HG02885 (cell line): ENCODE results near the gene SEZ6L2.
"Not testable (repeated sequence)": the region's sequence is repeated elsewhere in the genome, so short reads cannot be mapped to it uniquely, and the experiment has no call there.

Experiments used
- ATAC-seq: cut with Tn5 transposase; IDR thresholded peaks from one replicate; pipeline ENCODE4 v1.9.1; 2021; ENCODE audit warnings: mild to moderate bottlenecking; ENCODE audit not compliant: unreplicated experiment, poor library complexity

SEZ6L2 gene

DNA sequence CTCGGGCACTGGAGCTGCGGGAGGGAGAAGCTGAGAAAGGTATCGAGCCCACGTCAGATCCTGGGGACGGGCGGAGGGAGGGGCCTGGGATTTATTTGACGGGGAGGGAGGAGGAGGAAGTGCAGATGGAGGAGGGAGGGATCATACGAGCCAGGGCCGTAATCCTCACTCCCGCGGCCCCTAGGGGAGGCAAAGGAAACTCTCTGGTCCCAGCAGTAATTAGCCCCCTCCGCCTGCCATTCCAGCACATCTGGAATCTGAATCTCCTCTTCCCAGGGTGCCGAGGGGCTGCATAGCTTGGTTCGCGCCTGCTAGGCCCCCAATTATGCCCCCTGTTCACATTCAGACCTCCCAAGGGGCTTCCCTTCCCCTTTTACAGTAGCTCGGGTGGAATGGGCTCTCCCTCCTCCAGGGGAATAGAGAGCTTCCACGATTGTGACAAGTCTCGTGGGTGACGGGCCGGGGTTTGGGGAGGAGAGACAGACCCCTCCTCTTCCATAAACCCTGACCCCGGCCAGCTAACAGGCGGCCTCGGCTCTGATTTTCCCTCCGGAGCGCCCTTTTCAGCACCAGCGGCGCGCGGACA, at the start of gene SEZ6L2:
SEZ6L2 (minus strand) TSS at position 35 of the 586 bp plus-strand sequence. CDS start 531 bp downstream, outside the sequence.
- ATAC-seq, result no peak

GRCh38 chr16:29947897-29948296, 48.5 kb upstream of the SEZ6L2 start:
- ATAC-seq, result no peak

GRCh38 chr16:29943846-29944799, 44.8 kb upstream of the SEZ6L2 start:
- no peak for ATAC-seq

DNA sequence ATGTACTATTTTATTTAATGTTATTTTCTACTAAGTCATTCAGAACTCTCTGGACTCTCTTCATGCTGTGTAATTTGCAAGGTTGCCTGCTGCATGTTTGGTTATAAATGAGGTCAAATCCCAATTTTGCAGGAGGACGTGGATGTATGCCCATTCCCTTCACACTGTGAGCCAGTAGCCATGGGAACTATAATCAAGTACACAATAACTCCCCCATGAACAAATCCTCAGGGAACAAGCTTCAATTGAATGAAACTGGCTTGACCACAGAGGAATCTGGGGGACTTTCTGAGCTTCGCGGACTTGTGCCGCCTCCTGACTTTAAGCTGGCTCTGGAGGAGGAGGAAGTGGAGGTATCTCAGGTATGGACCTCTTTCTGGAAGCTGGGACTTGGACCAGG, 41.3 kb upstream of the SEZ6L2 start:
- no peak for ATAC-seq

DNA sequence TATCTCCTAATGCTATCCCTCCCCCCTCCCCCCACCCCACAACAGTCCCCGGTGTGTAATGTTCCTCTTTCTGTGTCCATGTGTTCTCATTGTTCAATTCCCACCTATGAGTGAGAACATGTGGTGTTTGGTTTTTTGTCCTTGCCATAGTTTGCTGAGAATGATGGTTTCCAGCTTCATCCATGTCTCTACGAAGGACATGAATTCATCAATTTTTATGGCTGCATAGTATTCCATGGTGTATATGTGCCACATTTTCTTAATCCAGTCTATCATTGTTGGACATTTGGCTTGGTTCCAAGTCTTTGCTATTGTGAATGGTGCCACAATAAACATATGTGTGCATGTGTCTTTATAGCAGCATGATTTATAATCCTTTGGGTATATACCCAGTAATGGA, 32.4 kb upstream of the SEZ6L2 start:
- not testable (repeated sequence) for ATAC-seq

GRCh38 chr16:29927070-29927905, 27.9 kb upstream of the SEZ6L2 start:
- no peak for ATAC-seq

- no peak for ATAC-seq
Measured at GRCh38 chr16:29926711-29927052, 27.3 kb upstream of the SEZ6L2 start.

- peak; percentile 88 for ATAC-seq
Measured at GRCh38 chr16:29925781-29926710, 26.7 kb upstream of the SEZ6L2 start, which contains the start of gene KCTD13. Gene KCTD13, minus strand, starts transcription at chr16:29926226. Its CDS starts 193 bp downstream, at chr16:29926033.

DNA sequence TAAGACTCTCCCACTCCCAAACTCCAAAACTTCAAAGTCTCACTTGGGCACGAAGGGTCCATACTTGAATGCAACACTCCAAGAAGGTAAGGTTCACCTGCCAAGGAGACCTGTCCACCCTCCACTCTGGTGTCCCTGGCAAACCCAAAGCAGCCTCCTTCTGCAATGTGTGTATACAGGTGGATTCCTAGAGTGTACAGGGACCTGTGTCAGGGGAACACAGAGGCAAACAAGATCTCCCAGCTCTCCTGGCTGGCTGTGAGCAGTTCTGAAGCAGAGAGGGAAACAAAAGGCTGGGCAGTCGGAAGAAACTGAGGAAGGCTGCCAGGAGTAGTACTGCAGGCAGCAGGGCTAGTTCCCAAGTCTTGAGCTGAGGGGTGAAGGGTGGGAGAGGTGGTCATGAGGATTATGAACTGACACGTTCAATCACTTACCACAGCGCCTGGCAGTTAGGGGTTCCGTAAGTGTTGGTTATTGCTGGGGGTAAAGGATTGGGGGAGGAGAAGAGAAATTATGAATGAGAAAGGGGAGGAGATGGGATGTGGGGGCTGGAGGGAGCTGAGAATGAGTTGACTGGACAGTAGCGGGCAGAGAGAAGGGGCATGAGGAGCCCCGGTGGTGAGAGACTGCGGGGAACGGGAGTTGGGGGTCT, 25.9 kb upstream of the SEZ6L2 start:
- ATAC-seq, result no peak

DNA sequence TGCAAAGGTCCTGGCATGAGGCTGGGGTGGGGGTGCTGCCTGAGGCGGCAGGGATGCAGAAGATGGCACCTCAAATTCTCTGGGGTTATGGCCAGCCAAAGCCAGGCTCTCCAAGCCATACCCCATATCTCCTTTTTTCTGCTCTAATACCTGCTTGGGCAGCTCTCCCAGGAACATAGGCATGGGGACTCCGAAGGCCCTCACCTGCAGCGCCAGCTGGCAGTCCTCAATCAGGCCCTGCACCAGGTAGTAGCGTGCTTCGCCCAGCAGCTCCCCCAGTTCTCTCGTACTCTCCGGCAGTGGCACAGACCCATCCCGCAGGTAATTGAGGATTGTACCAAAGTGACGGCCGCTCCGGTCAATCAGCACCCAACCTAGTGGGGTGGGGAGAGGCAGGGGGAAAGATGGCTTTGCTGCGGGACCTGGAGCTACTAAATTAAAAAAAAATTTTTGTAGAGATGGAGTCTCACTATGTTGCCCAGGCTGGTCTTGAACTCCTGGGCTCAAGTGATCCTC, 23.7 kb upstream of the SEZ6L2 start:
- ATAC-seq, result no peak

GRCh38 chr16:29922326-29922725, 23.0 kb upstream of the SEZ6L2 start:
- no peak for ATAC-seq

GRCh38 chr16:29921034-29921385, 21.7 kb upstream of the SEZ6L2 start:
- no peak for ATAC-seq

DNA sequence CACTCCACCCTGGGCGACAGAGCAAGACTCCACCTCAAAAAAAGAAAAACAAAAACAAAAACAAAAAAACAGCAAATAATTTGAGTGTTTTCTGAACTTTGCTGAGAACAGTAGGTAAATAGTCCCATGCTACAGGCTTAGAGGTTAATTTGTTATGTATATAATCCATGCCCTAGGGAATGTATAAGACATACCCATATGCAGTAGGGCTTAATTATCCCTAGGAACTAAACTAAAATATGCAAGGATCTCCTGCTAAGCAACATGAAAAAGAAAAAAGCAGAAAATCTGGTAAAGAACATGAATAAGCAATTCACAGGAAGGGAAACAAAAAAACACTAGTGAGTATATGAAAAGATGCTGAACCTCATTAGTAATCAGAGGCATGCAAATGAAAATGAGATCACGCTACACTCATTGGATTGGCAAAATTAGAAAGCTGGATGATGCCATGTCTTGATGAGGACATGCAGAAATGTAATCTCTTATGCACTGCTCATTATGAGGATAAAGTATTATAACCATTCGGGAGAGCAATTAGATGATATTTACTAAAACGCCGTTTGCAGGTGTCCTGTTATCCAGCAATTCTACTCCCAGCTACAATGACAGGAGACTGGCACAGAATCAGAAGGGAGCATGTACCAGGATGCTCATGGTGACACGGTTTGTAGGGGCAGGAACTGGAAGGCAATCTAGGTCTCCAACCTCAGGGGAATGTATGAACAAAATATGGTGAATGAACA, 21.1 kb upstream of the SEZ6L2 start:
- no peak for ATAC-seq

- no peak for ATAC-seq
Measured at GRCh38 chr16:29916979-29917378, 17.6 kb upstream of the SEZ6L2 start.

- ATAC-seq, result no peak
Measured at GRCh38 chr16:29915590-29916247, 16.4 kb upstream of the SEZ6L2 start.

DNA sequence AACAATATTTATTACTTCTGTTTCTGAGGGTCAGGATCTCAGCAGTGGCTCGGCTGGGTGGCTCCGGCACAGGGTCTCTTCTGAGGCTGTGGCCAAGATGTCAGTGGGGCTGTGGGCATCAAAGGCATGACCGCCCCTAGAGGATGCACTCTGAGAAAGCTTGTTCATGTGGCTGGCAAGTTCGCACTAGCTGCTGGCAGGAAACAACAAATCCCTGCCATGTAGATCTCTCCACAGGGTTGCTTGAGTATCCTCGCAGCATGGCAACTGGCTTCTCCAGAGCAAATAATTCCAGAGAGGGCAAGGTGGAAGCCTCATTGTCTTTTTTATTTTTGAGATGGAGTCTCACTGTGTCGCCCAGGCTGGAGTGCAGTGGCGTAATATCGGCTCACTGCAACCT, 14.2 kb upstream of the SEZ6L2 start:
- no peak for ATAC-seq

- ATAC-seq, result no peak
Measured at GRCh38 chr16:29912087-29912486, 12.7 kb upstream of the SEZ6L2 start.

DNA sequence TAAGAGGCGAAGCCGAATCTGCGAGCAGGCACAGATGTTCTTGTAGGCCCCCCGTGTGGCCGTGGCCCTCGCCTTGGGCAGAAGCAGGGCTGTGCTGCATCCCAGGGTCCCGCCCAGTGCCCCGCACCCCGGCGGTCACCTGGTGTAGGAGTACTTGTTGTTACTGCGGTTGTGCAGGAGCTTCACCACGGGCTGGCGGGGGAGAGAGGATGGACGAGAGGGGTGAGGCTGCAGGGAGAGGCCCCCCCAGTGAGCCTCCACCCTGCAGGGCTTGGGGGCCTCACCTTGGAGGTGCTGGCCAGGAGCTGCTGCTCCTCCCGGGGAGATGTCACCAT, 12.3 kb upstream of the SEZ6L2 start:
- no peak for ATAC-seq
